Cardiac muscle cell (in vitro differentiated cells and primary cell): Measurements from ENCODE around the gene TMEM132C. TPM values are rescaled to one million over a fixed set of nuclear protein-coding genes. Genes with fewer than 3 reads are reported as not detected.

Source experiments
- DNase-seq, 2 donors: peaks; one replicate each; pipeline versions ENCODE4 v3.0.0 to v3.0.0-alpha.2; 2010 to 2017; ENCODE audit warnings: low read depth in 1 of 2, low spot score in 1 of 2
- H3K27ac ChIP-seq: fragments of 200-600 bp; sonication (generic); 2 replicates; pipeline ENCODE4 v1.5.1; 2016
- H3K27me3 ChIP-seq: fragments of 200-600 bp; sonication (generic); 2 replicates; pipeline ENCODE4 v1.6.0; 2016; ENCODE audit warnings: control low read depth
- H3K36me3 ChIP-seq: fragments of 200-600 bp; sonication (generic); 2 replicates; pipeline ENCODE4 v1.5.1; 2016; ENCODE audit warnings: control low read depth
- H3K4me1 ChIP-seq: fragments of 200-600 bp; sonication (generic); 2 replicates; pipeline ENCODE4 v1.8.1; 2017; ENCODE audit warnings: low read depth, mild to moderate bottlenecking, mixed run types
- H3K4me3 ChIP-seq: fragments of 200-600 bp; sonication (generic); 2 replicates; pipeline ENCODE4 v1.5.1; 2016; ENCODE audit warnings: mild to moderate bottlenecking
- H3K9me3 ChIP-seq: fragments of 200-600 bp; sonication (generic); 2 replicates; pipeline ENCODE4 v1.5.1; 2017; ENCODE audit warnings: low read depth, mild to moderate bottlenecking, control low read depth
- CTCF ChIP-seq: IDR thresholded peaks from 2 replicates; pipeline ENCODE4 v1.5.1; 2012; ENCODE audit warnings: low read depth, mild to moderate bottlenecking, low read length
- polyA plus RNA-seq: library from polyadenylated mRNA; unstranded; fragments of >200 nt; fragmentation: Nextera tagmentation; extraction: Ambion mirVana; gene quantifications from 2 replicates; pipeline ENCODE4 v1.2.1, GENCODE V29; 2016
- total RNA-seq: library from RNA; depleted of rRNA; stranded (reverse); fragments of >200 nt; gene quantifications from 2 replicates; pipeline ENCODE4 v1.2.3, GENCODE V29; 2016

Gene TMEM132C
- total and polyA plus RNA-seq, 2 experiments from 2014 or later = 1.8 to 2.5 TPM

- no peak overlapping the region for H3K27ac ChIP-seq
- no peaks in the 10 kb centered on the region for H3K27me3 ChIP-seq
- no peak for TF ChIP-seq CTCF
- H3K4me1 ChIP-seq = peaks cover 4% of the 10 kb centered on the region
- no peaks in the 10 kb centered on the region for H3K36me3 ChIP-seq
- H3K9me3 ChIP-seq = no peaks in the 10 kb centered on the region
- no peak for DNase-seq
- H3K4me3 ChIP-seq = no peak overlapping the region
Measured at GRCh38 chr12:128307791-128308190, 40.8 kb downstream of the TMEM132C start.

- no peaks in the 10 kb centered on the region for H3K27me3 ChIP-seq
- H3K27ac ChIP-seq = peak overlapping the region; percentile 86
- no peaks in the 10 kb centered on the region for H3K36me3 ChIP-seq
- peaks cover 38% of the 10 kb centered on the region for H3K4me1 ChIP-seq
- TF ChIP-seq CTCF = no peak
- no peak for DNase-seq
- no peaks in the 10 kb centered on the region for H3K9me3 ChIP-seq
- H3K4me3 ChIP-seq = no peak overlapping the region
Measured at GRCh38 chr12:128312661-128313060, 45.7 kb downstream of the TMEM132C start.

GRCh38 chr12:128313931-128314330 lies 47.0 kb downstream of the TMEM132C start:
- Histone ChIP-seq H3K9me3 (no peaks in the 10 kb centered on the region), H3K4me1 (peaks cover 38% of the 10 kb centered on the region), H3K27me3 (no peaks in the 10 kb centered on the region), H3K36me3 (no peaks in the 10 kb centered on the region), H3K27ac (peak overlapping the region; percentile 86), H3K4me3 (no peak overlapping the region)
- peak in 1 of 2 donors; percentile 52 for DNase-seq
- TF ChIP-seq CTCF = no peak

GRCh38 chr12:128314611-128315010 lies 47.6 kb downstream of the TMEM132C start:
- H3K27ac ChIP-seq = peak overlapping the region; percentile 49
- H3K27me3 ChIP-seq = no peaks in the 10 kb centered on the region
- no peaks in the 10 kb centered on the region for H3K9me3 ChIP-seq
- peaks cover 38% of the 10 kb centered on the region for H3K4me1 ChIP-seq
- no peak for DNase-seq
- no peaks in the 10 kb centered on the region for H3K36me3 ChIP-seq
- no peak for TF ChIP-seq CTCF
- no peak overlapping the region for H3K4me3 ChIP-seq

- peak overlapping the region; percentile 24 for H3K27ac ChIP-seq
- DNase-seq = no peak
- H3K4me3 ChIP-seq = no peak overlapping the region
- TF ChIP-seq CTCF = no peak
- no peaks in the 10 kb centered on the region for H3K9me3 ChIP-seq
- H3K36me3 ChIP-seq = no peaks in the 10 kb centered on the region
- H3K4me1 ChIP-seq = peaks cover 38% of the 10 kb centered on the region
- H3K27me3 ChIP-seq = no peaks in the 10 kb centered on the region
Measured at GRCh38 chr12:128316078-128316477, 49.1 kb downstream of the TMEM132C start.
